GM19438 (cell line): Measurements from ENCODE around the gene SUV39H1.

Experiments used
- ATAC-seq: cut with Tn5 transposase; IDR thresholded peaks from one replicate; pipeline ENCODE4 v1.9.1; 2021; ENCODE audit warnings: low read depth; ENCODE audit not compliant: unreplicated experiment

The SUV39H1 gene

GRCh38 chrX:48752498-48752897 is 56.0 kb downstream of the SUV39H1 start:
- ATAC-seq, result no peak

- no peak for ATAC-seq
Observed at GRCh38 chrX:48753708-48754228, 57.2 kb downstream of the SUV39H1 start.

DNA sequence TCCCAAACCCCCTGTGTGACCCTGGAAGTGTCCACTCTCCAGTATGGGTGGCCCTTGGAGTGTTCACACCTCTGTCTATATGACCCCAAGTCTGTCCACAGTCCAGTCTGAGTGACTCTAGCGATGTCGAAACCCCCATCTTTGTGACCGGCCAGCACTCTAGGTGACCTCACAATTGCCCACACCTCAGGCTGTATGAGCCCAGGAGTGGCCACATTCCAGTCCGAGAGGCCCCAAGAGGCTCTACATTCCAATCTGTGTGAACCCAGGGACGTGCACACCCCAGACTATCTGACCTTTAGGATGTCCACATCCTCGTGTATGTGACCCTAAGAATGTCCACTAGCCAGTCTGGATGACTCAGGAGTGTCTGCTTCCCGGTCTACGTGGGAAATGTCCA is 57.7 kb downstream of the SUV39H1 start:
- no peak for ATAC-seq
